ENCODE results near the gene PI4KA.

The PI4KA gene

DNA sequence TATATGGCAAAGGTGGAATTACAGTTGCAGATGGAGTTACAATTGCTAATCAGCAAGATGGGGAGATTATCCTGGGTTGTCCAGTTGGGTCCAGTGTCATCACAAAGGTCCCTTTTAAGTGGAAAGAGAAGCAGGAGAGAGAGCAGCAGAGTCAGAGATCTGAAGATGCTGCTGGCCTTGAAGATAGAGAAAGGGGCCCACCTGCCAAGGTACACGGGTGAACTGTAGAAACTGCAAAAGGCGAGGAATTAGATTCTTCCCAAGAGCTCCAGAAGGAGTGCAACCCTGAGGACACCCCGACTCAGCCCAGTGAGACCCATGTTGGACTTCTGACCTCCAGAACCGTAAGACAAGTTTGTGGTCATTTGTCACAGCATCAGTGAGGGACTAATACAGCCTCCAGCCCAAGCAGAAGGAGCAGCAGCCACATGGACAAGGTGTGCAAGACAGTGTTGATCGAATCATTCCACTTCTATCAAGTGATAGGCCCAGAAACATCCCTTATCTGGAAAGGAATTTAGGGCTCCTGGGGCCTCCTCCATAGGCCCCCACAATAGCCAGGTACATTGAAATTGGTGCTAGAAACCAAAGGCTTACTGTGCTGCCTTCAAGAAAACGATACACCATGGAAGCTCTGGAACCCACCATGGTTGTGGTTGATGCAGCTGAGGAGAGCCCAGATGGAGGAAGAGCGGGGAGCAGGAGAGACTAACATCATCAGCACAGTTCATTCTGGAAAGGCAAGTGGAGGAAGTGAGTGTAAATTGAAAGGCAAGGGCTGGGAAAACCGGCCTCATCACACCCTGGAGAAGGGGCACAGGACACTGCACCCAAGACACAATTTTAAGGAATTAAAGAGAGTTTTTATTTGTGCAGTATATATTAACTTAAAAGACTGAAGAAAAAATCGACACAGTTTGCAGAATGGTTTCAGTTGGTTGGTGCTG is 23.5 kb upstream of the PI4KA start:
- no peak for DNase-seq (ENCODE audit: low read depth in 2 of 2, low spot score in 1 of 2)

DNA sequence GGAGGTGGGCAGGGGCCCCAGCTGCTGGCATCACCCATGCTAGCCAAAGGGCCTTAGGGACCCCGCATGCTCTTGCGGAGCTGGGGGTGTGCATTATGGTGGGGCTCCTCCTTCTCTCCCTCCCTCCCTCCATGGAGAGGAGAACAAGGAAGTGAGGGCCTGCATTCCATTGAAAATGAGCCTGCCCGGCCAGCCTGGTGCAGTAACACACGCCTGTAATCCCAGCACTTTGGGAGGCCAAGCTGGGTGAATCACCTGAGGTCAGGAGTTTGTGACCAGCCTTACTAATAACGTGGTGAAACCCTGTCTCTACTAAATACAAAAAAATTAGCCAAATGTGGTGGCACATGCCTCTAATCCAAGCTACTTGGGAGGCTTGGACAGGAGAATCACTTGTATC is 22.6 kb upstream of the PI4KA start:
- no peak for DNase-seq (ENCODE audit: low read depth in 2 of 2, low spot score in 1 of 2)

DNA sequence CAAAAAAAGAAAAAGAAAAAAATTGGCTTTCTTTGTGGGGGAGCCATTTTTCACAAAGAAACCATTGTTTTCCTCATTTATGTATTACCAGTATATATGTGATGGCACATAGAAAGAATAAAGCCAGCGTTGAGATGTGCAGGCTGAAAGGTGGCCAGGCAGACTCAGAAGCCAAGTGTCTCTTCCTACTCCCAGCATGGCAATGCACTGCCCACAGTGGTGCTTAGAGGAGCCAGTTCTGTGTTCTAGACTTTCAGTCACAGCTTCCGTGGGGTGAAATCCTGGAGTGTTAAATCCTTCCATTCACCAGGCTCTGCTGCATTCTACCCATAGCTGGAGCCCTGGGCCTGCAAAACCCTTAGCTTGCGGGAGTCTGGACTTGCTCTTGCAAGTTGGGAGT is 19.1 kb upstream of the PI4KA start:
- no peak for DNase-seq (ENCODE audit: low read depth in 2 of 2, low spot score in 1 of 2)

DNA sequence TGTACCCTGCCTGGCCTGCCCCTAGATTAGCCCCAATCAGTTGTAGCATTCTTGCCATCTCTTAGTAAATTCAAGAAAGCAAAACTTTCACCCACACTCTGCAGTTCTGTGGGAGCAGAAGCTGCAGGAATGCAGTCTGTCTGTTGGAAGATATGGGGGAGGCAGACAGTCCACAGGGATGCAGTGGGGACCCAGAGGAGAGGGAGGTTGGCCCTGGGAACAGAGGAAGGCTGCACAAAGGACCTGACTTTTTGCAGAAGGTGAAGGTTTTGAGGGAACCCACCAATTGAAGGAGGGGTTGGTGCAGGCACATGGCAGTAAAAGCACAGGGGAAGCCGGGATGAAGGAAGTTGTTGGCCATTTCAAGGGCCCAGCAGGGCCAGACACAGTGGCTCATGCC is 16.7 kb upstream of the PI4KA start:
- no peak for DNase-seq (ENCODE audit: low read depth in 2 of 2, low spot score in 1 of 2)

DNA sequence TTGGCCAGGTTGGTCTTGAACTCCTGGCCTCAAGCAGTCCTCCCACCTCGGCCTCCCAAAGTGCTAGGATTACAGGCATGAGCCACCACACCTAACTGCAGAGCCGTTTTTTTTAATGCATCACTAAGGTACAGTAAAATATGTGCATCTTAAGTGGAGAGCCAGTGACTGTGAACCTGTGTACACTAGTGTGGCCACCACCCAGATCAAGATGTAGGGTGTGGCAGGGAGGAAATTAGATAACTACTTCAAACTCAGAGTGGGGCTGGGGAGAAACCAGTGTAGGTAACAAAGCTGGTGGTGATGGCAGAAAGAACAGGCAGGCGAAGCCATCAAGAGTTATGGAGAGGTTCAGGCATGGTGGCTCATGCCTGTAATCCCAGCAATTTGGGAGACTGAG is 14.6 kb upstream of the PI4KA start:
- DNase-seq (ENCODE audit: low read depth in 2 of 2, low spot score in 1 of 2) = no peak

DNA sequence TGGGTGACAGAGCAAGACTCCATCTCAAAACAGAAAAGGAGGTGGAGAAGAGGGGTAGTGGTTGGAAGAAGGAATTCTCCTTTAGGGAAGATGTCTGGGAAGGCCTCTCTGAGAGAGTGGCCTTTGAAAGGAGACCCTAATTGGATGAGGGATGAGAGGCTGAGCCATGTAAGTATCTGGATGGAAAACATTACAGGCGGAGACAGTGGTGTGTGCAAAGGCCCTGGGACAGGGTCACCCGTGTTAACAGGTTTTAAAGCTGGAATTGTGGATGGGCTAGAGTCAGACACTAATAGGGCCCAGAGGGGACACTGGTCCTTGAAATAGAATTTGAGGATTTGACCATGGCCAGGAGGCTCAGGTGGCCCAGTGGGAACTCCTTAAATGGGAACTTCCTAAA is 10.6 kb upstream of the PI4KA start:
- DNase-seq (ENCODE audit: low read depth in 2 of 2, low spot score in 1 of 2) = no peak

DNA sequence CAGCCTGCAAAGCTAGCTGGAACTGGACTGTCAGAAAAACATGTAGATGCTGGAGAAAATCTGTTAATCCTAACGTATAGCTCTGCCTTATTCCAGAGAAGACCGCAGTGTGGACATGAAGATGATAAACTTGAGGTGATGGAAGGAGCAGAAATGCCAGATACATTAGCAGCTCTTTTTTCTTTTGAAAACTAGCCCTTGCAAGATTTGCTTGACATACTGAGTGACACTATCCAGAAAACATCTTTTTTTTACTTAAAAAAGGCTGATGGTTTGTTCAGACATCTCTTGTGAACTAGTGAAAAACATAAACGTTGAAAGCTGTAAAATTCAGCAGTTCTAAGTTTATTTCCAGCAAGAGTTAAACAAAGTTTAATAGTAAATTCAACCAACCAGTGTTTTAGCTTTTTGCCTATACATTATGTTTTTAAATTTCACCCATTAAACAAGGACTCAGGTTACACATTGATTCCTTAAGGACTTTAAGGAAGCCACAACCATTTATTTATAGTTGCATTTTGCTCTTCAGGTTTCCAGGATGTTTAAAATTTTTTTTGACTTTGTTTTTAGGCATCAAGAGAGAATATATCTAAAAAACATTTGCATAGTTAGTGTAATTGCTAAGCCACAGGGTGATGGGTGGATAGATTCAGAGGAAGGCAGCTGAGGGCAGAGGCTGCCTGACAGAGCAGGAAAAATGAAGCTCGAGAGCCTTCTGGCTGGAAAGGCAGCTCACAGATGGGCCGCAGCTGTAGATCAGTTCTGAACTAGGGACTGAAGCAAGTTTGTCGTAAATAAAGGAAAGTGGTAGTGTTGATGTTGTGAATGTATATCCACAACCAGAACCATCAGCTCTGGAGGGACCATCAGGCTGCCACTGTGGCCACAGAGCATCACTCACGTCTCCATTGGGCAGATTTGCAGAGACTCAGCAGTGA is 9.7 kb upstream of the PI4KA start:
- DNase-seq (ENCODE audit: low read depth in 2 of 2, low spot score in 1 of 2) = no peak

DNA sequence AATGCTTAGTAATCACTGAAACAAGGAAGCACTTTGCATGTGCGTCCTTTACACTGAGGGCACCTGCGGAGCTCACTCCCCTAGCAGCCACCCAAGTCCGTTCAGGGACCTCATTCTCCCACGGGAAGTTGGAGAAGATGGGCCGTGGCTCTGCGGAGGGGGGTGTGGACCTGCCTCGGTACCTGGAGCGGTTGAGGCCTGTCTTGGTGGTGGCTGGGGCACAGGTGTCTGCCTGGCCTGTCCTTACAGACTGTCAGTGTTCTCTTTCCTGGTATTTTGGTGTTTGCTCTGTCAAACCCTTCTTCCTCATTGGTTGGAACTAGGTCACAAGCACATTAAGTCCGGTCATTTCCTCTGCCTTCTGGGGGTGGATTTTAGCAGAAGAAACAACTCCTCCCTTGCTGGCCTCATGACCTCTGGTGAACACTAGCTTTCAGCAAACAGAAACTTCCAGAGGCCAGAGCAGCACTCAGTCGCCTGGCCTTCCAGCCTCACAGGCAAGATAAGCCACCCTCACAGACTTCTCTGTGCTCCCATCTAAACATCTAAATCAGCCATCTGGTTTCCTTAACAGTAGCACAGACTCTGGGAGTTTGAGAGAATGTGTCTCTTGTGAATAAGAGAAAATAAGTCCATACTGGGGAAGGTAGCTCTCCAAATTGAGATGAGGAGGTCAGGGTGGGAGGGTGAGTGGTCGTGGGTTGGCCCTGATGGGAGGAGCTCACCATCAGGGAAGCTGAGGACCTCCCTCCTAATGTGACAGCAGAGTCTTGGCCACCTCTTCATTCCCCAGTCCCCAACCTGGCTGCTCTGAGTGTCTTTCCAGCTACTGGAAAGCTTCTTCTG is 8.8 kb upstream of the PI4KA start:
- DNase-seq (ENCODE audit: low read depth in 2 of 2, low spot score in 1 of 2) = no peak

DNA sequence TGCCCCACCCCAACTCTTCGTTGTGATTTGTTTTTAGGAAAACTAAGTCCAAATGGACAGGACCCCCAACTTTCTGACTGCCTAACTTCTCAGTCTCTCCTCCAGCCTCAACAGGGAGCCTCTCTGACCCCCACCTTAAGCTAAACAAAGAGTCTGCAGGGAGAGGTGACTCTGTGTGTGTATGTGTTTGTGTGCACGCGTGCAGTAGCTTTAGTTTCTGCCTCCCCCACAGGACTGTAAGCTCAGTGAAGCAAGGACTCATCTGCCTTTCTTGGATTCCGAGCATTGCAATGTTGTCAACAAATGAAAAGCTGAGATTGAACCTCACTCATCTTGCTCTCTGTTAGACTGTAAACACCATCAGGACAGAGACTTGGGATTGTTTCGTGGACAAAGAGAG is 8.1 kb upstream of the PI4KA start:
- no peak for DNase-seq (ENCODE audit: low read depth in 2 of 2, low spot score in 1 of 2)

DNA sequence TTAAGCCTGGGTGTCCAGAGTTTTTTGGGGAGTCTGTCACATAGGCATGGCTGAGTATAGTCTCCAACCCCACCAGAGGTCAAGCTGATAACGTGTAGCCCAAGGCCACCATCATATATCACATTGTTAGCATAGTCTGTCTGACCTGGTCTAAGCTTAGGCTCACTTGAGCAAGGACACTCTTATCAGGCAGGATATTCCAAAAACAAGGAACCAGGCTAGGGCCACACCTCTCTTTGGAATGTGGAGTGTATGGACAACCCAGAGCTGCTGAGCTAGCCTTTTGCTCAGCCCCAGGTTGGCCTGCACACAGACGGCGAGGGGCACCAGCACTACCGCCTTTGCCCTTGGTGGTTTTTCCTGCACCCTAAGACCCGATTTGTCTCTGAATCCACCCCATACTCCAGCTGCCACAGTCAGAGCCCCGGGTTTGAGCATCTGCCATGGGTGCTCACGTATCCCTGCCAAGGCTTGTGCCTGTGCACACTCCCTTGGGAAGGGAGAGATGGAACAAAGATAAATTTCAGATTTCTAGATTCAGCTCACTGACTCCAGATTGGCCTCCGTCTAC is 7.3 kb upstream of the PI4KA start:
- DNase-seq (ENCODE audit: low read depth in 2 of 2, low spot score in 1 of 2) = no peak

DNA sequence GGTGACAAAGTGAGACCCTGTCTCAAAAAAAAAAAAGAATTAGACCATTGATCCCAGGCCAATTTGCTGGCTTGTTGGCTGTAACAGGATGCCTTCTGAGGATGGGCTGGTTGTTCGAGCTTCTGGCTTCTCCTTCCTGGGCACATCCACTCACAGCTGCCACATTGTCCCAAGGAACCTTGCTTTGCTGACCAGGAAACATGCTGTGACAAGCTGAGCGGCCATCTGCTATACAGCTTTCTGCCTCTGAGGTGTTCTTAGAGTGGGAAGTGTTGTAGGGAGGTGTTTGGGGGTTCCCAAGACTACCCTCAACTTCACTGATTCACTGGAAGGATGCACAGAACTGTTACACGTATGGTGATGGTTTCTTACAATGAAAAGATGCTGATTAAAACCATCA is 6.7 kb upstream of the PI4KA start:
- no peak for DNase-seq (ENCODE audit: low read depth in 2 of 2, low spot score in 1 of 2)

DNA sequence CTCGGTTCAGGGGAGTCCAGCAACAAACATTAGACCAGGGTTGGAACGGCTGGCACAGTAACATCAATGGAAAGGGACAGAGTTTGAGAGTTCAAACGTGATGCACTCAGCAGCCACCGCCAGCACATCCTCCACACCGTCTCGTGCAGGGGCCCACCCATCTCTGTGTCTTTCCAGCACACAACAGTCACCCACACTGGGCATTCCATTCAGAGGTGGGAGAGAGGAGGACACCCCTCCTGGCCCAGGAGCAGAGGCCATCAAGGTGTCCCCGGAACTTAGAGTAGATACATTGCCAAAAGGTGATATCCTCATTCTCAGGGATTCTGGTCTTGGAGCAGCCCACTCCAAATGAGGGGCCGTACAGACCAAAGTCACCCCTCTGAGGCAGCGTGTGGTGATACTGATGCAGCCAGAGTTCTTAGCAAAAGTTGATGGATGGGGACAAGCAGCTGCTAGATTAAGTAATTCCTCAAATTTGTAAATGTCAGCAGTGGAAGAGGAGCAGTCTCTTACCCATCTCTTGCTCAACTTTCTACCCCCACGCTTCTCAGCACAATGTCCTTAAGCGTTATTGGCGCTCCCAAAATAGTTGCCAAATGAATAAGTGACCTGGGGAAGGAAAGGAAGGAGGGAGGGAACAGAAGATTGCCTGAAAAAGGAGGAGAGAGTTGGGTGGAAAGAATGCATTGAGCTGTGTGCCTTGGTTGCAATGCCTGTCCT is 5.7 kb upstream of the PI4KA start:
- no peak for DNase-seq (ENCODE audit: low read depth in 2 of 2, low spot score in 1 of 2)

DNA sequence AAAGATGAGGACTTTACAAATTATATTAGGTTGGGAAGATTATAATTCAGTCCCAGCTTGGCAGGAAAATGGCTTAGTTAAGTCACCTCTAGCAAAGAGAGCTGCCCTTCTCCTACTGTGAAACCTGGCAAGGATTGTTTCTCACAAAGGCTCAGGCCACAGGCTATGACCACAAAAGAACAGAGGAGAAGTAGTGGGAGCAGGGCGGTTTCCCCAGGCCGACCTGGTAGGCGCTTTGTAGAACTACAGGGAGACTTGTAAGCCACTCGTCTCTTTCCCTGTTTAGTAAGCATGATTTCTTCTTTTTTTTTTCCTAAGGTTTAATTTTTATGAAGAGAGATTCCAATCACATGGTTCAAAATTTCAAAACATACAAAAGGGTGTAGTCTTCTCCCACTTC is 4.8 kb upstream of the PI4KA start:
- no peak for DNase-seq (ENCODE audit: low read depth in 2 of 2, low spot score in 1 of 2)

DNA sequence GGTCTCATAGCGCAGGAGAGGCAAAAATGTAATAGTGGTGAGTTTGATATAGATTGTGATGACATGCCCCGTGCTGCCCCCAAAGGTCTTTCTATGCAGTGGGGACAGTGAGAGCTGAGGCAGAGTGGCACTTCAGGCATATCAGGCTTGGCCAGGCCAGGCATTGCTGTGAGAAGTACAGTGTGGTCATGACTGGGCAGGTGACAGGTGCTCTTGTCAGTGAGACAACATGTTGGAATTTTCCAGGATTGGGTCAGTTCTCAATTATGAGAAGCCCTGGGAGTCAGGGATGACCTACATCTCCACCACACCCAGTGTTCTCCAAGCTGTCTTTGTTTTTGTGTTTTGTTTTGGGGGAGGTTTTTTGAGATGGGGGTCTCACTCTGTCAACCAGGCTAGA is 3.9 kb upstream of the PI4KA start:
- no peak for DNase-seq (ENCODE audit: low read depth in 2 of 2, low spot score in 1 of 2)

DNA sequence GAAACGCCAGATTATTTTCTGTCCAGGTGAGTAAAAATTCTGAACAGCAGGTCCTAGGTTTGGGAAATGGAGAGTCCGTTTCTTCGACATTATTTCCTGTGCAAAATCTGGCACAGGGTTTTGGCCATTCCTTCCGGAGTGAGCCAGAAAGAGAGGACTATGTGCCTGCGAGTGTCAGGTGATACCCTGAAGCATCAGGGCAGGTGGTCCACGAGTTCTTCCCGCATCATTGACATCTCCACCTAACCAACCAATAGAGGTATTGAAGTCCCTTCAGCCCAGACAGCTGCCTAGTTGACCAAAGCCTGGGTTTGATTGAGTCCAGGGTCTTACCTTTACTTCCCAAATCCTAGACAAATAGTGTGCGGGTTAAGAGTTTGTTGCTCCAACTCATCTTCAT is 1.0 kb upstream of the PI4KA start:
- DNase-seq (ENCODE audit: low read depth in 2 of 2, low spot score in 1 of 2) = no peak

DNA sequence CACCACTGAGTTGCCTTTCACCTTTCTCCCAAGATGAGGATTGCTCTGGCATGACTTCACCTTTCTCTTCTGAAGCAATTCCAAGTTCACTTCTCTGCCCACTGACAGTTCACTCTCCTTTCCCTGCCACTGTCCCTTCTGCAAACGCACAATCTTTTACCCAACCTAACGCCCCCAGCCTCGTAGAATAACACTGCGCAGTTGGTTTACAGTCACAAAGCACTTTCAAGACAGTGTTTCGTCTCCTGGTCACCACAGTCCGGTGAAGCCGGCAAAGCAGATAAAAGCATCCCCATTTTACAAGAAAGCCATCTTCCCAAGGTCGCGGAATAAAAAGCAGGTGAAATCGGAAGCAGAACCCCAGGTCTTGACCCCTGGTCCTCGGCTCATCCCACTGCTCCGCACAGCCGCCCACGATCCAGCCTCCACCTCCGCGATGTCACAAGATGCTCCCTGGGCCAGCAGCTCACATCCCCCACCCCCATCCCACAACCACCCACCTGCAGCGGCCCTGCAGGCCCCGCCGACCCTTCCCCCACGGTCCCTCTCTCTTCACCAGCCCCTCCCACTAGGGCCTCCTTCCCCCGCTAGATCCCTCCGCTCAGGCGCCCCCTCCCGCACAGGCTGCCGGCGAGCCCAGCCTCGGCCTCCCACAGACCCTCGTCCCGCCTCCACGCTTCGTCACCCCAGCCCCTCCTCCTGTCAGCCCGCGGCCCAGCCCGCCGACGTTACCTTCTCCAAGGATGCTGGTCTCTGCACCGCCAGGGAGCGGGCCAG is 585 bp downstream of the PI4KA start:
- peak; percentile 57 to 68 for DNase-seq (ENCODE audit: low read depth in 2 of 2, low spot score in 1 of 2)

DNA sequence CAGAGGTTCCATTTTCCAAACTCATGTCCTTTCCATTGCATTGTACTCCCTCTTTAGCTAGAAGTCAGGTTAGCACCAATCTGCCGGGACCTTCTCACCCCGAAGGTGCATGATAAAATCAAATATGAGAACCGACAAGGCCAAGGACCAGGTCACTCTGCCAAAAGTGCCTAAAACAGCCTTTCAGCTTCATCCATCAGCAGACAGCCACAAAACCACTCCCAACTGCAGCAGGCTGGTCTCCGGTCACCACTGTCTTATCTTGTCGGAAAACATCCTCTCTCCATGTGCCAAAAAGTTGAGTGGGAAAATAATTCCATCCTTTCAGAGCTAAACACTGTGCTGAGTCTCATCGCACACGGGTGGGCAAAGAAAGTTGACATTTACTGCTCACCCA is 1.4 kb downstream of the PI4KA start:
- DNase-seq (ENCODE audit: low read depth in 2 of 2, low spot score in 1 of 2) = no peak

DNA sequence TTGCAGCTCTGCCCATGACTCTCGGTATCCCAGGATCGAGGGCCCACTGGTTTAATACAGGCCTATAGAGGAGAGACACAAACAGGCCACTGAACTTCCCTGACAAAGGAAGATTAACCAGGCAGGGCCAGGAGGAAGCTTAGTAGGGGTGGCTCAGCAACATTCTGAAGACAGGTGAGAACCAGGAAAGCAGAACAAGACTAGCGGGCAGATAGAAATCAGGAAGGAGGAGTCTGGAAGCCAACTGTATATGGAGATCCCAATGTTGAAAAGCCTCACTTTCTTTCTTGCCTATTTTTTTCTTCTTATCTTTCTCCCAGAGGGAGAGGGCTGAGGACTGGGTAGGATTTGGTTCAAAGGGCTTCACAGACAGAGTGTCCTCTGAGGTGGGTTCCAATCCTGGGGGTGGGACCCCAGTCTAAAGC is 5.4 kb downstream of the PI4KA start:
- DNase-seq (ENCODE audit: low read depth in 2 of 2, low spot score in 1 of 2) = no peak

DNA sequence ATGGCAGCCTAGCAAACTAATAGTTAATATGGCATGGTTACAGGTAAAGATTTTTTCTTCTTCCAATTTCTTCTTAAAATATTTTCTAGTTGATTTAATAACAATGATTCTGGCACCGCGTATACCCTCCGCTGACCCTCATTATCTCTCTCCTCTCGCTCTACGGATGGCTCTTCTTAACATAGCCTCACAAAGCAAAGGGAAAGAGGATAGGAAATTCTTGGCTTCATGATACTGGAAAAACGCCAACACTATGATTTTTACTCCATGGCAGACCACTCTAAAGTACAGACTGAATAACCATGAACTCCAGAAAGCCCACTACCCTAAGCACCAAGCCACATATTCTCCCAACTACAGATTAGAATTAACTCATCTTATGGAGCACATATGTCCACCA is 6.1 kb downstream of the PI4KA start:
- DNase-seq (ENCODE audit: low read depth in 2 of 2, low spot score in 1 of 2) = no peak
